Upper lobe of left lung (tissue), 4 donors: ENCODE data around the gene PLBD2.

ENCODE experiments used
- POLR2AphosphoS5 ChIP-seq, 2 donors: sonication (generic); formaldehyde crosslinking; IDR thresholded peaks; one replicate each; pipeline ENCODE4 v1.5.1; 2017; ENCODE audit warnings: antibody characterized with exemption in 2 of 2
- TF ChIP-seq, protein P1 (sequence below), 6 experiments: fragments of 450-650 bp in 4 of 6; fragments of 200-600 bp in 2 of 6; sonication (generic) in 2 of 6; IDR thresholded peaks; one replicate each; pipeline ENCODE4 v1.5.1; 2016 to 2019; ENCODE audit warnings: antibody characterized with exemption in 6 of 6

DNA sequence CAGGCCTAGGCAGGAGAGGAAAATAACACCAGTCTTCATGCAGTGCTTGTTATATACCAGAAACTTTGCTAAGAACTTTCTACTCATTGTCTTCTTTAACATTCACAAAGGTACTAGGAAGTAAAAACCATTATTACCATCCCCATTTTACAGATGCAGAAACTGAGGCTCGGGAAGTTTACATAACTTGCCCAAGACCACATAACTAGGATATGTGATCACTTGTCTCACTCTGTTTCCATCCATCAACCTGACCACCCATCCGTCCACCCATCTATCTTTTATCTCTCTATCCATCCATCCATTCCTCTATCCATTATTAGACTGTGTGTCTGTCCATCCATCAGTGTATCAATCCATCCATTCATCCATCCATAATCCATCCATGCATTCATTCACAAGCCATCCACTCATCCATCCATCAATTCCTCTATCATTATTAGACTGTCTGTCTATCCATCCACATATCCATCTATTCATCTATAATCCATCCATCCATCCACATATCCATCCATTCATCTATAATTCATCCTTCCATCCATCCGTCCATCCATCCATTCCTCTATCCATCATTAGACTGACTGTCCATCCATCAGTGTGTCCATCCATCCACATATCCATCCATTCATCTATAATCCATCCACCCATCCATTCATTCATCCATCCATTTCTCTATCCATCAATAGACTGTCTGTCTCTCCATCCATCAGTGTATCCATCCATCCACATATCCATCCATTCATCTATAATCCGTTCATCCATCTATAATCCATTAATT is 80.3 kb downstream of the PLBD2 start:
- TF ChIP-seq, protein P1, sequence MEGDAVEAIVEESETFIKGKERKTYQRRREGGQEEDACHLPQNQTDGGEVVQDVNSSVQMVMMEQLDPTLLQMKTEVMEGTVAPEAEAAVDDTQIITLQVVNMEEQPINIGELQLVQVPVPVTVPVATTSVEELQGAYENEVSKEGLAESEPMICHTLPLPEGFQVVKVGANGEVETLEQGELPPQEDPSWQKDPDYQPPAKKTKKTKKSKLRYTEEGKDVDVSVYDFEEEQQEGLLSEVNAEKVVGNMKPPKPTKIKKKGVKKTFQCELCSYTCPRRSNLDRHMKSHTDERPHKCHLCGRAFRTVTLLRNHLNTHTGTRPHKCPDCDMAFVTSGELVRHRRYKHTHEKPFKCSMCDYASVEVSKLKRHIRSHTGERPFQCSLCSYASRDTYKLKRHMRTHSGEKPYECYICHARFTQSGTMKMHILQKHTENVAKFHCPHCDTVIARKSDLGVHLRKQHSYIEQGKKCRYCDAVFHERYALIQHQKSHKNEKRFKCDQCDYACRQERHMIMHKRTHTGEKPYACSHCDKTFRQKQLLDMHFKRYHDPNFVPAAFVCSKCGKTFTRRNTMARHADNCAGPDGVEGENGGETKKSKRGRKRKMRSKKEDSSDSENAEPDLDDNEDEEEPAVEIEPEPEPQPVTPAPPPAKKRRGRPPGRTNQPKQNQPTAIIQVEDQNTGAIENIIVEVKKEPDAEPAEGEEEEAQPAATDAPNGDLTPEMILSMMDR (IDR thresholded peaks at IDR 0.05), result no peak
- no peak for TF ChIP-seq POLR2AphosphoS5 (IDR thresholded peaks at IDR 0.05)
